Measurements from ENCODE around the gene IMPG2.

IMPG2 gene

GRCh38 chr3:101273156-101273555, 47.2 kb downstream of the IMPG2 start:
- no peak for DNase-seq

- no peak for DNase-seq
These were observed 48.6 kb downstream of the IMPG2 start for GRCh38 chr3:101271728-101272127.

GRCh38 chr3:101270149-101270548, 50.2 kb downstream of the IMPG2 start:
- no peak for DNase-seq

- no peak for DNase-seq
These were observed 51.3 kb downstream of the IMPG2 start for GRCh38 chr3:101268971-101269671.

- no peak for DNase-seq
These were observed 52.2 kb downstream of the IMPG2 start for GRCh38 chr3:101268141-101268540.

- no peak for DNase-seq
These were observed 53.8 kb downstream of the IMPG2 start for GRCh38 chr3:101266566-101266965.

- no peak for DNase-seq
These were observed 54.3 kb downstream of the IMPG2 start for GRCh38 chr3:101266071-101266470.

- no peak for DNase-seq
These were observed 57.8 kb downstream of the IMPG2 start for GRCh38 chr3:101262393-101263240.

GRCh38 chr3:101261506-101261905, 58.9 kb downstream of the IMPG2 start:
- DNase-seq, result no peak

GRCh38 chr3:101259485-101260341, 60.7 kb downstream of the IMPG2 start:
- DNase-seq, result no peak

GRCh38 chr3:101256511-101256910, 63.9 kb downstream of the IMPG2 start:
- no peak for DNase-seq

- DNase-seq, result no peak
These were observed 64.9 kb downstream of the IMPG2 start for GRCh38 chr3:101255441-101255840.

- DNase-seq, result no peak
These were observed 67.0 kb downstream of the IMPG2 start for GRCh38 chr3:101253396-101253795.

GRCh38 chr3:101252945-101253344, 67.4 kb downstream of the IMPG2 start:
- no peak for DNase-seq

- no peak for DNase-seq
These were observed 68.1 kb downstream of the IMPG2 start for GRCh38 chr3:101252307-101252706.

- DNase-seq, result no peak
These were observed 68.9 kb downstream of the IMPG2 start for GRCh38 chr3:101251441-101251840.

GRCh38 chr3:101249522-101249921, 70.9 kb downstream of the IMPG2 start:
- no peak for DNase-seq

- no peak for DNase-seq
These were observed 71.6 kb downstream of the IMPG2 start for GRCh38 chr3:101248736-101249135.

- DNase-seq, result no peak
These were observed 76.2 kb downstream of the IMPG2 start for GRCh38 chr3:101244212-101244575.

- DNase-seq, result no peak
These were observed 76.8 kb downstream of the IMPG2 start for GRCh38 chr3:101243285-101244211.

- no peak for DNase-seq
These were observed 79.5 kb downstream of the IMPG2 start for GRCh38 chr3:101240719-101241399.

- DNase-seq, result no peak
These were observed 85.3 kb downstream of the IMPG2 start for GRCh38 chr3:101235048-101235447.

All from KG1 (cell line).